RWPE2 (cell line): ENCODE data around the gene ENOPH1.

ENCODE experiments used
- ATAC-seq: fragments of 200-7000 bp; cut with Tn5 transposase; 3 replicates; pipeline ENCODE4 v1.9.1; 2021; ENCODE audit warnings: low read depth
- DNase-seq: peaks from one replicate; pipeline ENCODE4 v3.0.0-alpha.2; 2020; ENCODE audit warnings: low spot score
- H3K27ac ChIP-seq: fragments of 450-650 bp; 2 replicates; pipeline ENCODE4 v1.5.1; 2017; ENCODE audit warnings: mild to moderate bottlenecking; ENCODE audit not compliant: poor library complexity, severe bottlenecking
- H3K27me3 ChIP-seq: fragments of 250-450 bp; sonication (Bioruptor Pico); 2 replicates; pipeline ENCODE4 v1.5.1; 2021; ENCODE audit warnings: mild to moderate bottlenecking, moderate library complexity; ENCODE audit not compliant: insufficient read depth, poor library complexity, severe bottlenecking
- H3K36me3 ChIP-seq: fragments of 250-450 bp; sonication (Bioruptor Pico); 2 replicates; pipeline ENCODE4 v1.5.1; 2020; ENCODE audit warnings: low read depth, mild to moderate bottlenecking, moderate library complexity
- H3K4me1 ChIP-seq: fragments of 250-450 bp; sonication (Bioruptor Pico); 2 replicates; pipeline ENCODE4 v1.5.1; 2021; ENCODE audit warnings: mild to moderate bottlenecking, moderate library complexity; ENCODE audit not compliant: insufficient read depth, poor library complexity, severe bottlenecking
- H3K4me3 ChIP-seq: fragments of 250-450 bp; sonication (Bioruptor Pico); 2 replicates; pipeline ENCODE4 v1.5.1; 2021; ENCODE audit warnings: mild to moderate bottlenecking, moderate library complexity; ENCODE audit not compliant: severe bottlenecking
- H3K9me3 ChIP-seq: fragments of 250-450 bp; sonication (Bioruptor Pico); 2 replicates; pipeline ENCODE4 v1.5.1; 2021; ENCODE audit warnings: mild to moderate bottlenecking, moderate library complexity; ENCODE audit not compliant: severe bottlenecking
- TF ChIP-seq, protein P1 (sequence below): fragments of 450-650 bp; IDR thresholded peaks from one replicate; pipeline ENCODE4 v1.5.1; 2017; ENCODE audit warnings: mild to moderate bottlenecking, moderate library complexity; ENCODE audit not compliant: poor library complexity, severe bottlenecking

The ENOPH1 gene

DNA sequence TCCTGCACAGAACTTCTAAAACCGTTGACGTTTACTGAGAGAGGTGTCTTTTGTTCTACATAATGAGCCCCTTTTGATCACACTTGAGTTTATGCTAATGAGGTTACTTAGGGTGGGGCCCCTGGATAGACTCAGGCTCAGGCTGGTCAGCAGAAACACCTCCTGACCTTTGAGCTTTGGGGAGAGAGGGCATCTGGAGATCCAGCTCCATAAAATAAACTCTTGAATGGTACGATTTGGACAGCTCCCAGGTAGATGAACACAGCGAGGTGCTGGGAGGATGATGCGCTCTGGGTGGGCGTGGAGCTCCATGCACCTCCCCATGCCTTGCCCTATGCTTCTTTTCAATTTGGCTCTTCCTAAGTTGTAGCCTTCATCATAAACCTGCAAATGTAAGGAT, 52.0 kb downstream of the ENOPH1 start:
- H3K36me3 ChIP-seq, result no peaks in the 10 kb centered on the region
- H3K4me3 ChIP-seq, result no peak overlapping the region
- no peaks in the 10 kb centered on the region for H3K4me1 ChIP-seq
- H3K27me3 ChIP-seq, result no peaks in the 10 kb centered on the region
- no peaks in the 10 kb centered on the region for H3K9me3 ChIP-seq
- no peak overlapping the region for H3K27ac ChIP-seq
- ATAC-seq (no peak), DNase-seq (no peak)
- TF ChIP-seq, protein P1, sequence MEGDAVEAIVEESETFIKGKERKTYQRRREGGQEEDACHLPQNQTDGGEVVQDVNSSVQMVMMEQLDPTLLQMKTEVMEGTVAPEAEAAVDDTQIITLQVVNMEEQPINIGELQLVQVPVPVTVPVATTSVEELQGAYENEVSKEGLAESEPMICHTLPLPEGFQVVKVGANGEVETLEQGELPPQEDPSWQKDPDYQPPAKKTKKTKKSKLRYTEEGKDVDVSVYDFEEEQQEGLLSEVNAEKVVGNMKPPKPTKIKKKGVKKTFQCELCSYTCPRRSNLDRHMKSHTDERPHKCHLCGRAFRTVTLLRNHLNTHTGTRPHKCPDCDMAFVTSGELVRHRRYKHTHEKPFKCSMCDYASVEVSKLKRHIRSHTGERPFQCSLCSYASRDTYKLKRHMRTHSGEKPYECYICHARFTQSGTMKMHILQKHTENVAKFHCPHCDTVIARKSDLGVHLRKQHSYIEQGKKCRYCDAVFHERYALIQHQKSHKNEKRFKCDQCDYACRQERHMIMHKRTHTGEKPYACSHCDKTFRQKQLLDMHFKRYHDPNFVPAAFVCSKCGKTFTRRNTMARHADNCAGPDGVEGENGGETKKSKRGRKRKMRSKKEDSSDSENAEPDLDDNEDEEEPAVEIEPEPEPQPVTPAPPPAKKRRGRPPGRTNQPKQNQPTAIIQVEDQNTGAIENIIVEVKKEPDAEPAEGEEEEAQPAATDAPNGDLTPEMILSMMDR, result no peak

DNA sequence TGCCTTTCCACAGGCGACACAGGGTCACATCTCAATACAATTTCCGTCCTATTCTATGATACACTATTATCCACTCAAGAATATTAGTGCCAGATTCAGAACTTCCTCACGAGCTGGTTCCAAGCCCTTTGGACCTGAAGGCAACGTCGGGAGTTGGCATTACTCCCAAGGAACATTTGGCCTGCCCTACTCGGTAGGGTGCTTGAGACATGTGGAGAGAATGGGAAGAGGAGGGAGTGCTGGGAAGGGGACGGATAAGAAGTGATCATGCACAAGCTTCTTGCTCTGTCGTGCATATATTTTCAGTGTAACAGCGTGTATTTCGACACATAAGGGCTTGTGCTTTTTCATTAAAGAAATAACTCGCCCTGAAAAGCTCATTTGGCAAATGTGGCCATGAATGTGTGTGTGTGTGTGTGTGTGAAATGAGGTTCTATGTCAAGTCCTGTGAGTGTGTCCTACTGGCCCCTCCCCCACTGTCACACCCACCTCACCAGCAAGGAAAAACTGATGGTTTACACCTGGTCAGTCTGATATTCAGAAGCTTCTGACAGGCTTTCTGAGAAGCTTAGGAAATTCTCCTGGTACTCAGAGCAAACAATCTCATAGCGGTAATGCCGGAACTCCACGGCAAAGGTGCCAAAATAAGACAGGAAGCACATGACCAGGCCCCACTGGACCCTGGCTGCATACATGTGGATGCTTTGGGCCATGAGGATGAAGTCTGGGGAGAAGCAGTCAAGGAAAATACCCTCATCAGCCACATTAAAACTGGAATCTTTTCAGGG, 54.8 kb downstream of the ENOPH1 start:
- no peak overlapping the region for H3K4me3 ChIP-seq
- no peaks in the 10 kb centered on the region for H3K36me3 ChIP-seq
- TF ChIP-seq, protein P1, result no peak
- no peaks in the 10 kb centered on the region for H3K27me3 ChIP-seq
- no peaks in the 10 kb centered on the region for H3K9me3 ChIP-seq
- DNase-seq (no peak), ATAC-seq (no peak)
- no peak overlapping the region for H3K27ac ChIP-seq
- no peaks in the 10 kb centered on the region for H3K4me1 ChIP-seq

DNA sequence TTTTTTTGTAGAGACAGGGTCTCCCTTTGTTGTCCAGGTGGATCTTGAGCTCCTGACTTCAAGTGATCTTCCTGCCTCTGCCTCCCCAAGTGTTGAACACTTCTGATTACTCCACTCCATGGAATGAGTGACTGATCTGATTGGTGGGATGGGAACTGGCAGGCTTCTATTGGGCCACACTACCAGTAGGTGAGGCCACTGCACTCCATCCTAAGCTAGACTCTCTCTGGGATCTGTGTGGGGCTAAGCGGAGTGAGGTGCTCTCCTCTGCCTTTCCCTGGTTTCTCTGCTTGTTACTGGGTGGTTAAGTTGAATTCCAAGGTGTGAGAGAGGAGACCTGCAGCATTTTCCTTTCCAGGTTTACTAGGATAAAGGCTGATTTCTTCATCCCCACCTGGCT, 58.7 kb downstream of the ENOPH1 start:
- TF ChIP-seq, protein P1, result no peak
- no peaks in the 10 kb centered on the region for H3K4me1 ChIP-seq
- no peaks in the 10 kb centered on the region for H3K9me3 ChIP-seq
- no peaks in the 10 kb centered on the region for H3K27me3 ChIP-seq
- no peaks in the 10 kb centered on the region for H3K36me3 ChIP-seq
- no peak for DNase-seq
- ATAC-seq, result no peak
- H3K27ac ChIP-seq, result no peak overlapping the region
- no peak overlapping the region for H3K4me3 ChIP-seq

DNA sequence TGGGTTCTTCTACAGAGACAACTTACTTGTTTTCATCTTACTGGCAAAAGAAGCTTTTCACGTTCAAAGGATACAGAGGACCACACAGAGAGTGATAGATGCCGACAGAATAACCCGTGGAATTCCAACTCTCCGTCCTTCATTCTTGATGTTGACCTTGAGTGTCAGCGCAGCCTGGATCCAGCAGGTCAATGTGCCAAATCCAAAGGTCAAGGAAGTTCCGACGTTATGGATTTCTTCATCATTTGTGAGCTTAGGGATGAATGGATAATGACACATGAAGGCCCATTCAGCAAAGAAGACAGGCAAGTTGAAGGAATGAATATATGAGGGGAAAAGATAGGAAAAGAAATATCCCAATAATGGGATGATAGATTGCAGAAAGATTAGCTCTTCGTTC, 59.6 kb downstream of the ENOPH1 start:
- Histone ChIP-seq H3K4me1 (no peaks in the 10 kb centered on the region), H3K27ac (no peak overlapping the region), H3K27me3 (no peaks in the 10 kb centered on the region), H3K9me3 (no peaks in the 10 kb centered on the region), H3K36me3 (no peaks in the 10 kb centered on the region), H3K4me3 (no peak overlapping the region)
- DNase-seq (no peak), ATAC-seq (no peak)
- TF ChIP-seq, protein P1, result no peak

DNA sequence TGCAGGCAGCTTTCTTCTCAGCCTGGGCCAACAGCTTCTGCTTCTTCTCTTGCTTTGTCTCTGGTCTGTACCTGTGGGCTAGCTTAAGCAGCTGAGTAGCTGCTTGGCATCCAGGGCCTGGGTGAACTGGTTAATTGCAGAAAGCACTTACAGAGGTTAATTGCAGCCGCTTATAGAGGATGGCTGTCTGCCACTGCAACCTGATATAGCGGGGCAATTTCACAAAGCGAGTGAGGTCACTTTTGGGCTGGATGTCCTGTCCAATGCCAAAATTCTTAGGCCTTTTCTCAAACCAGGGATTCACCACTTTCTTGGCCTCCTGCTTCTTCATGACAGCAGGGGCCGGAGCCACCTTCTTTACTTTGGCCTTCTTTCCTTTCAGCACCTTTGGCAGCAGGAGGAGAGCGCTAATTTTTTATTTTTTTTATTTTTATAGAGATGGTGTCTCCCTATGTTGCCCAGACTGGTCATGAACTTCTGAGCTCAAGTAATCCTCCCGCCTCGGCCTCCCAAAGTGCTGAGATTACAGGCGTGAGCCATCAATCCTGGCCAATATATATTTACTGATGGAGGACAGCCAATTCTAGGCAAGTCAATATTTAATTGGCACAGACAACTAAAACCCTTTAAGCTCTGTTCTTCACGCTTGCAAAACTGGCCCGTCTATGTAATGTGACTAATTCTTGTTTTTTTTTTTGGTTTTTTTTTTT, 61.0 kb downstream of the ENOPH1 start:
- TF ChIP-seq, protein P1, result no peak
- DNase-seq, result no peak
- Histone ChIP-seq H3K4me3 (no peak overlapping the region), H3K27ac (no peak overlapping the region), H3K27me3 (no peaks in the 10 kb centered on the region), H3K36me3 (no peaks in the 10 kb centered on the region), H3K4me1 (no peaks in the 10 kb centered on the region), H3K9me3 (no peaks in the 10 kb centered on the region)
- ATAC-seq, result no peak
